Activated CD8-positive, alpha-beta T cell treated with anti-CD3 and anti-CD28 coated beads for 36 hours (primary cell): ENCODE results near the gene FXR2. TPM values are rescaled to one million over a fixed set of nuclear protein-coding genes. Genes with fewer than 3 reads are reported as not detected.
A peak's percentile ranks its signal among the peaks of the same experiment; 100 is the strongest.

ENCODE experiments used
- ATAC-seq: fragments of 200-7000 bp; cut with Tn5 transposase; one replicate; pipeline ENCODE4 v1.10.0; 2021; ENCODE audit warnings: mild to moderate bottlenecking, moderate library complexity
- CTCF ChIA-PET: fragments of 350-600 bp; sonication (Branson Sonifier 250); formaldehyde crosslinking; loops from one replicate; lab custom pipeline; 2021; ENCODE audit warnings: antibody characterized with exemption; lab: Charles Lee
- POLR2A ChIA-PET: fragments of 350-600 bp; sonication (Branson Sonifier 250); formaldehyde crosslinking; loops from one replicate; lab custom pipeline; 2021; ENCODE audit warnings: antibody characterized with exemption; lab: Charles Lee
- DNase-seq: peaks from one replicate; pipeline ENCODE4 v3.0.0-alpha.2; 2020
- H3K27ac Mint-ChIP-seq: one replicate; pipeline ENCODE4 v1.8.0; 2021; ENCODE audit warnings: mild to moderate bottlenecking, mixed read lengths
- H3K27me3 Mint-ChIP-seq: one replicate; pipeline ENCODE4 v1.8.0; 2021; ENCODE audit warnings: mixed read lengths
- H3K36me3 Mint-ChIP-seq: one replicate; pipeline ENCODE4 v1.8.0; 2021; ENCODE audit warnings: low read depth, mixed read lengths
- H3K4me1 Mint-ChIP-seq: one replicate; pipeline ENCODE4 v1.8.0; 2021; ENCODE audit warnings: low read depth, mixed read lengths
- H3K4me3 Mint-ChIP-seq: one replicate; pipeline ENCODE4 v1.8.0; 2021; ENCODE audit warnings: mild to moderate bottlenecking, moderate library complexity, mixed read lengths
- H3K9me3 Mint-ChIP-seq: one replicate; pipeline ENCODE4 v1.8.0; 2021; ENCODE audit warnings: mixed read lengths
- intact Hi-C: fragments of 100-400 bp; cut with micrococcal nuclease; formaldehyde crosslinking; loops from one replicate; pipeline ENCODE4 v1.10.0; 2022
- total RNA-seq, 2 experiments: library from RNA; stranded (reverse); gene quantifications; one replicate each; pipeline ENCODE4 v1.2.3, GENCODE V29; 2021
- TF ChIP-seq, protein P1 (sequence below): fragments of 200-600 bp; IDR thresholded peaks from one replicate; pipeline ENCODE4 v1.8.0; 2022; ENCODE audit warnings: antibody characterized with exemption, mild to moderate bottlenecking

Gene FXR2
- total RNA-seq, 2 experiments from 2014 or later = 28.6 to 33.1 TPM

DNA sequence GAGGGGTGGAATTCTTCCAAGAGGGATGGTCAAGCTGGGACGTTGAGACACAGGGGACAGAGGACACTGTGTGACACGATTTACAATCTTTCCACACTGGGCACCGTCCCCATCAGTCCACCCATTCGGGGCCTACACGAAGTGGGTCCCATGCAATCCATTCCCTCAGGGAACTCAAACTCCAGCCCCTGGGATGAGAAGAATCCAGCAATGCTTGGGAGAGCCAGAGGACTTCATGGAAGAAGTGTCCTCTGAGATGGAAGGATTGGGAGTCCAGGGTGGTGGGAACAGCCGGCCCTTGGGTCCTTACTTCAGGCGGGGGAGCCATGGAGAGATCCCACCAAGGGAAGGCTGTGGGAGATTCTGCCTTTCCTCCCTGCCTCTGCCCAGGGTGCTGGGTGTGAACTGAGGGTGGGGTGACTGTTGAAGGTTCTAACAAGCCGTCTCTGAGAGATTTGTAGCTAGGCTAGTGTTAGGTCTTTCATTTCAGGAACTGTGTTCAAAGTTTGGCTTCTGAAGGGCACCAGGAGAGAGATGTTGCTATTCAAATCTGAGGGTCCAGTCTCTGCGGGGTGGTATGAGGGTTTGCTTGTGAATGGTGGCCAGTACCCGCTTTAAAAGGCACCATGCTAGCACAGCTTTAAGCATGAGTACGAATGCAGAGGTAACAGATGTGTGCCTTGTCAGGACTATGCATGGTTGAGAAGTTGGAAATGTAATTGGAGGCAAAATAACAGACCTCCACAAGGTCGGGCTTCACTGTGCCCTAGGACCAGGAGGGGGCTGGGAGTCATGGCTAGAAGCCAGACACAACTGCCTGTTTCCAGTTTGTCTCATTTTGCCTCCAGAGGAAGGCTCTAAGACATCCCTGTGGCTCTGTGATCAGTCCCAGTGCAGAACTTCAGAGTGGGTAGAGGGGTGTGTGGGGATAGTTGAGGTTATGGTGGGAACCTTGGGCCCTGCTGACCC is 38.0 kb upstream of the FXR2 start:
- intact Hi-C loops = no loop called here
- DNase-seq (no peak), ATAC-seq (no peak)
- Mint-ChIP-seq H3K27ac (no peak overlapping the region), H3K36me3 (no peaks in the 10 kb centered on the region), H3K27me3 (peaks cover 32% of the 10 kb centered on the region), H3K4me1 (peaks cover 14% of the 10 kb centered on the region), H3K4me3 (no peak overlapping the region), H3K9me3 (no peaks in the 10 kb centered on the region)
- POLR2A ChIA-PET = interaction anchor here (0.8 to 4.3 kb wide), 4 partner anchors 21 to 41 kb away, joined by 3 to 29 read pairs (median 6); partner anchors contain the start of genes FXR2, TP53 and WRAP53
- CTCF ChIA-PET = interaction anchor here (1.2 to 2.9 kb wide), 5 partner anchors 18 to 216 kb away, joined by 3 to 17 read pairs (median 5); partner anchors contain the start of gene TP53
- TF ChIP-seq, protein P1, sequence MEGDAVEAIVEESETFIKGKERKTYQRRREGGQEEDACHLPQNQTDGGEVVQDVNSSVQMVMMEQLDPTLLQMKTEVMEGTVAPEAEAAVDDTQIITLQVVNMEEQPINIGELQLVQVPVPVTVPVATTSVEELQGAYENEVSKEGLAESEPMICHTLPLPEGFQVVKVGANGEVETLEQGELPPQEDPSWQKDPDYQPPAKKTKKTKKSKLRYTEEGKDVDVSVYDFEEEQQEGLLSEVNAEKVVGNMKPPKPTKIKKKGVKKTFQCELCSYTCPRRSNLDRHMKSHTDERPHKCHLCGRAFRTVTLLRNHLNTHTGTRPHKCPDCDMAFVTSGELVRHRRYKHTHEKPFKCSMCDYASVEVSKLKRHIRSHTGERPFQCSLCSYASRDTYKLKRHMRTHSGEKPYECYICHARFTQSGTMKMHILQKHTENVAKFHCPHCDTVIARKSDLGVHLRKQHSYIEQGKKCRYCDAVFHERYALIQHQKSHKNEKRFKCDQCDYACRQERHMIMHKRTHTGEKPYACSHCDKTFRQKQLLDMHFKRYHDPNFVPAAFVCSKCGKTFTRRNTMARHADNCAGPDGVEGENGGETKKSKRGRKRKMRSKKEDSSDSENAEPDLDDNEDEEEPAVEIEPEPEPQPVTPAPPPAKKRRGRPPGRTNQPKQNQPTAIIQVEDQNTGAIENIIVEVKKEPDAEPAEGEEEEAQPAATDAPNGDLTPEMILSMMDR = no peak

DNA sequence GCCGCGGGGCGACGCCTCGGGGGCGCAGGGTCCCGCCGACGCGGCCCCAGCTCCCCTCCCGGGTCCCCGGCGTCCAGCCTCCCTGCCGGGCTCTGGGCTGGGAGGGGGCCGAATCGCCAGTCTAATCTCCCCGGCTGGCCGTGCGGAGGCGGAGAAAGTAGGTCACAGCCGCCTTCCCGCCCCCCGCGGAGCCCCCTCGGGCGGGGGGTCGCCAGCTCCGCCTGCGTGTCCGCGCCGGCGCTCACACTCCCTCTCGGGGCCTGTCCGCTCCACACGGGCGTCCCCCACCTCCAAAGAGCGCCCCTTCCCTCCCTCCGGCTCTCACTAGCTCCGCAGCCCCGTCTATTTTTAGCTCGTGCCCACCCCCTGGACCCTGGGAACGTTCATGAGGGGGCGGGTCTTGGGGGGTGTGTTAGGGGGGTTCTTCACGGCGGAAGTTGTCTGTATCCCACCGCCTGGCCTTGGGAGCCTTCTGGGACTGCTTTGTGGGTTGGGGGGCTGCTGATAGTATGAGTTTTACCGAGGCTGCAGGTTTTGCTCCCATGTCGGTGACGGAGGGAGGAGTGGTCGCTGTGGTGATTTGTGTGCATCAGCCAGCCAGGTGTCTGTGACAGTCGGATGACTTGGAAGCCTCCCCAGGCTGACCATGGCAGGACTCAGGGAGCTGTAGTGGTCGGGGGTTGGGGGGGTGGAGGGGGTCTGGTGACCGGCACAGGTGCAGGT is 37.1 kb upstream of the FXR2 start:
- CTCF ChIA-PET = interaction anchor here (1.0 to 2.9 kb wide), 5 partner anchors 8 to 215 kb away, joined by 3 to 17 read pairs (median 7); partner anchors contain the start of gene TP53
- intact Hi-C loops = no loop called here
- H3K27ac Mint-ChIP-seq = no peak overlapping the region

DNA sequence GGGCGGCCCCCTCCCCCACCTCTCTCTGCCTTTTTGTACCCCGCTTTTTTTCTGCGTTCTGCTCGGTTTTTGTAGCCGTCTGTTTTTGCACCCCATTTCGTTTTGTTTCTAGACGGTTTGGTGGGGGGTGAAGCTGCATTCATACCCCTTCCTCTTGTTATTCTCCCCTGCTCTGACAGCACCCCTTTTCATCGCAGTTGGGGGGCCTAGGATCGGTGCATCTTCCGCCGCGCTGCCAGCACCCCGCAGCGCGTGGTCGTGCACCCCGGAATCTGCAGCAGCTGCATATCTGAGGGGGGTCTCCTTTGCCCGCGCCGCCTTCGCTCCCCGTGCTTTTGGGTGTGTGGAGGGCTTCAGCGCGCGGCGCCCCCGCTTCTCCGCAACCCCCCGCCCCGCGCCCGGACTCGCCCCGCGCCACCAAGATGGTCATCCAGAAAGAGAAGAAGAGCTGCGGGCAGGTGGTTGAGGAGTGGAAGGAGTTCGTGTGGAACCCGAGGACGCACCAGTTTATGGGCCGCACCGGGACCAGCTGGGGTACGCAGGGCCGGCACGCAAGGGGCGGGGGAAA is 36.5 kb upstream of the FXR2 start:
- Mint-ChIP-seq H3K9me3 (no peaks in the 10 kb centered on the region), H3K27me3 (peaks cover 32% of the 10 kb centered on the region), H3K36me3 (no peaks in the 10 kb centered on the region), H3K27ac (no peak overlapping the region), H3K4me1 (peaks cover 14% of the 10 kb centered on the region), H3K4me3 (peak overlapping the region; percentile 59)
- TF ChIP-seq, protein P1 = no peak
- intact Hi-C loops = no loop called here
- no peak for DNase-seq
- POLR2A ChIA-PET = interaction anchor here (0.7 to 4.3 kb wide), 8 partner anchors 16 to 77 kb away, joined by 3 to 29 read pairs (median 3); partner anchors contain the start of genes FXR2, SAT2, TP53 and WRAP53
- CTCF ChIA-PET = interaction anchor here (0.5 to 2.9 kb wide), 7 partner anchors 9 to 38 kb away, joined by 3 to 17 read pairs (median 4); partner anchors contain the start of genes TP53 and WRAP53
- ATAC-seq = no peak

More for the DNA sequence above, 37.1 kb upstream of the FXR2 start:
- POLR2A ChIA-PET = interaction anchor here (0.7 to 4.3 kb wide), 5 partner anchors 15 to 72 kb away, joined by 3 to 29 read pairs (median 3); partner anchors contain the start of genes FXR2, SAT2, TP53 and WRAP53
- Mint-ChIP-seq H3K36me3 (no peaks in the 10 kb centered on the region), H3K4me3 (no peak overlapping the region), H3K4me1 (peaks cover 14% of the 10 kb centered on the region), H3K27me3 (peaks cover 32% of the 10 kb centered on the region), H3K9me3 (no peaks in the 10 kb centered on the region)
- DNase-seq (no peak), ATAC-seq (no peak)
- TF ChIP-seq, protein P1 = no peak

DNA sequence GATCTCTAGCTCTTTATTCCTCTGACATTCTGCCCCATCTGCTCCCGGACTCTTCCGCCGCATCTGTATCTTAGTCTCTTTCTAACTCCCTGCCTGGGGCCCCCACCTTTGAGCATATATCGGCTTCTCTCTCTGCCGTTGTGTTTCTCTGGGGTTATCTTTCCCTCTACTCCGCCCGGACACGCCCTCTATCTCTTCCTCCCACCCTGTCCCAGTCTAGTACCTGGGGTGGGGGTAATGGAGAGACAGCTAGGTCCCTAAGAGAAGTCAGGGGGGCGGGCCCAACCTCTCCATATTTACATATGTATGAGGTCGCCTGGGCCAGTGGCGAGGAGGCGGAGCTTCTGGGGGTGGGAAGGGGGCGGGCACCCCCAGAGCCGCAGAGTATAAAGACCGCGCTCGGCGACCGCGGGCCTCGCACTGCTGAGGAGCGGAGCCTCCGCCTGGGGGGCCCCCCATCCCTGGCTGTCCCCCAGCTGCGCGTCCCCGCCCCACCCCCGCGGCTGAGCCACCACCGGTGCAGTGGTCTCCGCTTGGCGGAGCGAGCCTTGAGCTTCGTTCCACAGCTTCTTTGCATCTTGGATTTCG is 35.9 kb upstream of the FXR2 start, which contains the start of gene ATP1B2:
TSS of gene ATP1B2 (plus strand) at position 418 of the 588 bp plus-strand sequence. CDS start 593 bp downstream, outside the sequence.
- Mint-ChIP-seq H3K9me3 (no peaks in the 10 kb centered on the region), H3K4me3 (peak within 1 kb of the TSS; percentile 74), H3K36me3 (no peaks in the 10 kb centered on the region), H3K27ac (no peak within 1 kb of the TSS), H3K4me1 (peaks cover 14% of the 10 kb centered on the region), H3K27me3 (peaks cover 32% of the 10 kb centered on the region)
- POLR2A ChIA-PET = interaction anchor here (0.8 to 4.3 kb wide), 7 partner anchors 16 to 77 kb away, joined by 3 to 29 read pairs (median 3); partner anchors contain the start of genes SAT2, TP53 and WRAP53
- DNase-seq = peak; percentile 83
- CTCF ChIA-PET = interaction anchor here (0.5 to 2.9 kb wide), 7 partner anchors 9 to 38 kb away, joined by 3 to 17 read pairs (median 4); partner anchors contain the start of genes TP53 and WRAP53
- TF ChIP-seq, protein P1 = no peak
- intact Hi-C loops = no loop called here
- peak; percentile 92 for ATAC-seq
